HEK293 (cell line): ENCODE results near the gene KLK3.

Experiments used
- YY1 ChIP-seq: fragments of 450-650 bp; formaldehyde crosslinking; IDR thresholded peaks from 2 replicates; pipeline ENCODE4 v1.5.1; 2018; ENCODE audit warnings: missing biosample characterization, missing genetic modification characterization
- ZFP37 ChIP-seq: fragments of 450-650 bp; formaldehyde crosslinking; IDR thresholded peaks from 2 replicates; pipeline ENCODE4 v1.5.1; 2016; ENCODE audit warnings: missing biosample characterization, missing genetic modification characterization
- ZFP41 ChIP-seq: fragments of 450-650 bp; formaldehyde crosslinking; IDR thresholded peaks from 2 replicates; pipeline ENCODE4 v1.5.1; 2016; ENCODE audit warnings: missing biosample characterization, missing genetic modification characterization, borderline replicate concordance
- ZNF184 ChIP-seq: fragments of 450-650 bp; IDR thresholded peaks from 2 replicates; pipeline ENCODE4 v1.5.1; 2018; ENCODE audit warnings: missing biosample characterization, mild to moderate bottlenecking, missing genetic modification characterization
- ZNF529 ChIP-seq: fragments of 450-650 bp; formaldehyde crosslinking; IDR thresholded peaks from 2 replicates; pipeline ENCODE4 v1.5.1; 2017; ENCODE audit warnings: missing genetic modification characterization, missing biosample characterization; ENCODE audit not compliant: insufficient replicate concordance
- TF ChIP-seq, protein P1 (sequence below): fragments of 450-650 bp; formaldehyde crosslinking; IDR thresholded peaks from 2 replicates; pipeline ENCODE4 v1.5.1; 2016; ENCODE audit warnings: missing biosample characterization, missing genetic modification characterization
- TF ChIP-seq, protein P2 (sequence below): fragments of 450-650 bp; formaldehyde crosslinking; IDR thresholded peaks from 2 replicates; pipeline ENCODE4 v1.5.0; 2017; ENCODE audit warnings: missing biosample characterization, missing genetic modification characterization, borderline replicate concordance

DNA sequence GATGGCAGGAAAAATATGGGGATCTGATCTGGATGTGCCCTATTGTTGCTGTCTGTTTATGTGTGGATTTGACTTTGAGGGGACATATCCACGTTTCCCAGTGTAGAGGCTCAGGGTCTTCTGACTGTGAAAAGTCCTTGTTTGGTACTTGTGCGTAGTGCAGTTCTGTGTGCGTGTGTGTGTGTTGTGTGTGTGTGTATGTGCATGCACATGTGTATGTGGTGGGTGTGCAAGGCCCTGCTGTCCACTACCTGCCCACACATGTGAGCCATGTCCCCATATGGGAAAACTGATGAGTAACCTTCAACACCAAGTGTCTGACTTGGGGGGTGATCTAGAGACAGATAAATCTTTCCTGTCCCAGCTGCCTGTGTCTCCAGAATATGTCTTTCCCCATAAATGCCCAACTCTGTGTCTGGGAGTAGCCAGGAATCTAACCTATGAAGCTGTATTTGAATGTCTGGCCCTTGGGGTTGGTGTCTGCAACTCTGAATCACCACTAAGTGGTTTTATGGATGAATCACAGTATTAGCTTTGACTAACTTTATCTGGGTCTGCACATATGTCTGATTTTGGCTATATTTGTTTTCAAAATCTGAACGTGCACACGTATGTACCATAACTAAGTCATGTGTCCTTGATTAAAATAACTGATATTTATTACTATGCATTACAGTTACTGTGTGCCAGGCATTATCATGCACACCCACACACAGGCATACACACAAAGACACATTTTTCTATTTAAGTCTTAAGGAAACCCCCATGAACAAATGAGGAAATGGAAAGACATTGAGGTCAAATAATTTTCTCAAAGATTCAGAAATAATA is 35.9 kb downstream of the KLK3 start:
- TF ChIP-seq ZFP37 (tag by site-specific recombination) (no peak), ZFP41 (tag by site-specific recombination) (no peak), YY1 (tag by site-specific recombination) (no peak), ZNF184 (tag by site-specific recombination) (no peak), ZNF529 (tag by site-specific recombination) (no peak)
- TF ChIP-seq, protein P1, sequence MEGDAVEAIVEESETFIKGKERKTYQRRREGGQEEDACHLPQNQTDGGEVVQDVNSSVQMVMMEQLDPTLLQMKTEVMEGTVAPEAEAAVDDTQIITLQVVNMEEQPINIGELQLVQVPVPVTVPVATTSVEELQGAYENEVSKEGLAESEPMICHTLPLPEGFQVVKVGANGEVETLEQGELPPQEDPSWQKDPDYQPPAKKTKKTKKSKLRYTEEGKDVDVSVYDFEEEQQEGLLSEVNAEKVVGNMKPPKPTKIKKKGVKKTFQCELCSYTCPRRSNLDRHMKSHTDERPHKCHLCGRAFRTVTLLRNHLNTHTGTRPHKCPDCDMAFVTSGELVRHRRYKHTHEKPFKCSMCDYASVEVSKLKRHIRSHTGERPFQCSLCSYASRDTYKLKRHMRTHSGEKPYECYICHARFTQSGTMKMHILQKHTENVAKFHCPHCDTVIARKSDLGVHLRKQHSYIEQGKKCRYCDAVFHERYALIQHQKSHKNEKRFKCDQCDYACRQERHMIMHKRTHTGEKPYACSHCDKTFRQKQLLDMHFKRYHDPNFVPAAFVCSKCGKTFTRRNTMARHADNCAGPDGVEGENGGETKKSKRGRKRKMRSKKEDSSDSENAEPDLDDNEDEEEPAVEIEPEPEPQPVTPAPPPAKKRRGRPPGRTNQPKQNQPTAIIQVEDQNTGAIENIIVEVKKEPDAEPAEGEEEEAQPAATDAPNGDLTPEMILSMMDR (tag by site-specific recombination) = no peak
- TF ChIP-seq, protein P2, sequence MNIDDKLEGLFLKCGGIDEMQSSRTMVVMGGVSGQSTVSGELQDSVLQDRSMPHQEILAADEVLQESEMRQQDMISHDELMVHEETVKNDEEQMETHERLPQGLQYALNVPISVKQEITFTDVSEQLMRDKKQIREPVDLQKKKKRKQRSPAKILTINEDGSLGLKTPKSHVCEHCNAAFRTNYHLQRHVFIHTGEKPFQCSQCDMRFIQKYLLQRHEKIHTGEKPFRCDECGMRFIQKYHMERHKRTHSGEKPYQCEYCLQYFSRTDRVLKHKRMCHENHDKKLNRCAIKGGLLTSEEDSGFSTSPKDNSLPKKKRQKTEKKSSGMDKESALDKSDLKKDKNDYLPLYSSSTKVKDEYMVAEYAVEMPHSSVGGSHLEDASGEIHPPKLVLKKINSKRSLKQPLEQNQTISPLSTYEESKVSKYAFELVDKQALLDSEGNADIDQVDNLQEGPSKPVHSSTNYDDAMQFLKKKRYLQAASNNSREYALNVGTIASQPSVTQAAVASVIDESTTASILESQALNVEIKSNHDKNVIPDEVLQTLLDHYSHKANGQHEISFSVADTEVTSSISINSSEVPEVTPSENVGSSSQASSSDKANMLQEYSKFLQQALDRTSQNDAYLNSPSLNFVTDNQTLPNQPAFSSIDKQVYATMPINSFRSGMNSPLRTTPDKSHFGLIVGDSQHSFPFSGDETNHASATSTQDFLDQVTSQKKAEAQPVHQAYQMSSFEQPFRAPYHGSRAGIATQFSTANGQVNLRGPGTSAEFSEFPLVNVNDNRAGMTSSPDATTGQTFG (tag by site-specific recombination) = no peak
